H9 (cell line): ENCODE measurements around the gene THBS2. TPM values are rescaled to one million over a fixed set of nuclear protein-coding genes. Genes with fewer than 3 reads are reported as not detected.

ENCODE experiments used
- DNase-seq: peaks from one replicate; pipeline ENCODE4 v3.0.0-alpha.2; 2017
- H2AFZ ChIP-seq: one replicate; pipeline ENCODE4 v1.6.1; 2013; ENCODE audit warnings: mild to moderate bottlenecking, low read length, control low read depth, moderate library complexity
- H2AK5ac ChIP-seq: 2 replicates; pipeline ENCODE4 v1.6.1; 2013; ENCODE audit warnings: low read length, control low read depth, mixed read lengths; ENCODE audit not compliant: insufficient read length
- H2BK120ac ChIP-seq: one replicate; pipeline ENCODE4 v1.6.1; 2013; ENCODE audit warnings: low read depth, mild to moderate bottlenecking, low read length, control low read depth, inconsistent platforms; ENCODE audit not compliant: poor library complexity, severe bottlenecking
- H2BK12ac ChIP-seq: 2 replicates; pipeline ENCODE4 v1.6.1; 2013; ENCODE audit warnings: low read length, control low read depth, mixed read lengths, low read depth; ENCODE audit not compliant: insufficient read length
- H2BK15ac ChIP-seq: 2 replicates; pipeline ENCODE4 v1.6.1; 2013; ENCODE audit warnings: low read depth, low read length, control low read depth
- H2BK20ac ChIP-seq: one replicate; pipeline ENCODE4 v1.6.1; 2013; ENCODE audit warnings: low read depth, mild to moderate bottlenecking, low read length, control low read depth, inconsistent platforms; ENCODE audit not compliant: poor library complexity, severe bottlenecking
- H2BK5ac ChIP-seq: 2 replicates; pipeline ENCODE4 v1.6.1; 2013; ENCODE audit warnings: low read length, control low read depth, mixed read lengths; ENCODE audit not compliant: insufficient read length
- H3K14ac ChIP-seq: 2 replicates; pipeline ENCODE4 v1.6.1; 2013; ENCODE audit warnings: low read length, control low read depth; ENCODE audit not compliant: insufficient read depth
- H3K18ac ChIP-seq: 2 replicates; pipeline ENCODE4 v1.6.1; 2013; ENCODE audit warnings: low read depth, mild to moderate bottlenecking, mixed read lengths, low read length, control low read depth; ENCODE audit not compliant: insufficient read length
- H3K23ac ChIP-seq: 2 replicates; pipeline ENCODE4 v1.6.1; 2013; ENCODE audit warnings: low read length, control low read depth, mixed read lengths, low read depth; ENCODE audit not compliant: insufficient read length
- H3K23me2 ChIP-seq: 2 replicates; pipeline ENCODE4 v1.6.1; 2013; ENCODE audit warnings: low read depth, mild to moderate bottlenecking, mixed read lengths, low read length, control low read depth; ENCODE audit not compliant: insufficient read length, poor library complexity, severe bottlenecking
- H3K27ac ChIP-seq: 2 replicates; pipeline ENCODE4 v1.5.1; 2013; ENCODE audit warnings: low read length, control low read depth, mixed read lengths, low read depth; ENCODE audit not compliant: insufficient read length
- H3K27me3 ChIP-seq: 2 replicates; pipeline ENCODE4 v1.6.1; 2013; ENCODE audit warnings: low read length, control low read depth, inconsistent platforms; ENCODE audit not compliant: insufficient read depth
- H3K4ac ChIP-seq: 2 replicates; pipeline ENCODE4 v1.6.1; 2013; ENCODE audit warnings: low read depth, mild to moderate bottlenecking, control low read depth, inconsistent platforms, low read length, moderate library complexity
- H3K4me1 ChIP-seq: 2 replicates; pipeline ENCODE4 v1.6.1; 2013; ENCODE audit warnings: low read length, control low read depth, inconsistent platforms; ENCODE audit not compliant: insufficient read depth
- H3K4me2 ChIP-seq: 2 replicates; pipeline ENCODE4 v1.6.1; 2013; ENCODE audit warnings: low read length, control low read depth, mixed read lengths; ENCODE audit not compliant: insufficient read length, insufficient read depth
- H3K56ac ChIP-seq: 2 replicates; pipeline ENCODE4 v1.6.1; 2013; ENCODE audit warnings: low read depth, mild to moderate bottlenecking, mixed read lengths, low read length, control low read depth; ENCODE audit not compliant: insufficient read length
- H3K79me1 ChIP-seq: 2 replicates; pipeline ENCODE4 v1.6.1; 2013; ENCODE audit warnings: low read depth, mild to moderate bottlenecking, moderate library complexity, low read length, control low read depth, inconsistent platforms; ENCODE audit not compliant: insufficient read depth, poor library complexity, severe bottlenecking
- H3K79me2 ChIP-seq: 2 replicates; pipeline ENCODE4 v1.6.1; 2013; ENCODE audit warnings: low read length, control low read depth, inconsistent platforms; ENCODE audit not compliant: insufficient read depth
- H3K9ac ChIP-seq: 2 replicates; pipeline ENCODE4 v1.6.1; 2013; ENCODE audit warnings: low read length, control low read depth, mixed read lengths; ENCODE audit not compliant: insufficient read length; ENCODE audit errors: extremely low read depth
- H3K9me3 ChIP-seq: one replicate; pipeline ENCODE4 v1.6.1; 2013; ENCODE audit warnings: low read depth, low read length, inconsistent platforms; ENCODE audit not compliant: control insufficient read depth
- H3T11ph ChIP-seq: one replicate; pipeline ENCODE4 v1.6.1; 2013; ENCODE audit warnings: mild to moderate bottlenecking, low read length, control low read depth, inconsistent platforms
- H4K20me1 ChIP-seq: one replicate; pipeline ENCODE4 v1.6.1; 2013; ENCODE audit not compliant: control insufficient read depth, insufficient read length, insufficient read depth
- H4K5ac ChIP-seq: 2 replicates; pipeline ENCODE4 v1.6.1; 2013; ENCODE audit warnings: low read depth, mild to moderate bottlenecking, mixed read lengths, low read length, control low read depth; ENCODE audit not compliant: insufficient read length
- H4K8ac ChIP-seq: replicated peaks from 2 replicates; pipeline ENCODE4 v1.6.1; 2013; ENCODE audit warnings: low read length, control low read depth, mixed read lengths, low read depth; ENCODE audit not compliant: insufficient read length
- H4K91ac ChIP-seq: 2 replicates; pipeline ENCODE4 v1.6.1; 2013; ENCODE audit warnings: low read depth, mild to moderate bottlenecking, moderate library complexity, mixed read lengths, low read length, control low read depth; ENCODE audit not compliant: insufficient read length
- H3K27ac Mint-ChIP-seq, 3 experiments: 2 replicates in 2 of 3; 3 replicates in 1 of 3; pipeline ENCODE4 v1.8.0; 2020 to 2021; ENCODE audit warnings: mixed read lengths in 3 of 3, mild to moderate bottlenecking in 1 of 3, moderate library complexity in 1 of 3
- H3K27me3 Mint-ChIP-seq: 2 replicates; pipeline ENCODE4 v1.8.0; 2021; ENCODE audit warnings: low read depth, mild to moderate bottlenecking, moderate library complexity, mixed read lengths
- H3K36me3 Mint-ChIP-seq, 3 experiments: 2 replicates in 2 of 3; 3 replicates in 1 of 3; pipeline ENCODE4 v1.8.0; 2020 to 2021; ENCODE audit warnings: low read depth in 3 of 3, mixed read lengths in 3 of 3; ENCODE audit not compliant: insufficient read depth in 1 of 3
- H3K4me1 Mint-ChIP-seq, 2 experiments: 2 replicates each; pipeline ENCODE4 v1.8.0; 2020; ENCODE audit warnings: mixed read lengths in 2 of 2
- H3K4me3 Mint-ChIP-seq, 2 experiments: 2 replicates in 1 of 2; 3 replicates in 1 of 2; pipeline ENCODE4 v1.8.0; 2020 to 2021; ENCODE audit warnings: mild to moderate bottlenecking in 2 of 2, mixed read lengths in 2 of 2, moderate library complexity in 1 of 2
- H3K9me3 Mint-ChIP-seq, 2 experiments: 2 replicates in 1 of 2; 3 replicates in 1 of 2; pipeline ENCODE4 v1.8.0; 2020; ENCODE audit warnings: mild to moderate bottlenecking in 2 of 2, mixed read lengths in 2 of 2, moderate library complexity in 1 of 2
- WGBS: extraction: QIAGEN DNeasy Blood & Tissue Kit; methylation state at CpG from one replicate; pipeline ENCODE4 v1.1.7; 2013; ENCODE audit warnings: missing lambda C conversion rate, low lambda C conversion rate, mixed read lengths; ENCODE audit not compliant: insufficient read length; ENCODE audit errors: extremely low coverage; 5-methylcytosine and 5-hydroxymethylcytosine counted together
- total RNA-seq: library from RNA; stranded (reverse); gene quantifications from 2 replicates; pipeline ENCODE4 v1.2.1, GENCODE V29; 2021
- TF ChIP-seq, protein P1 (sequence below): fragments of 200-600 bp; sonication (generic); conservative IDR thresholded peaks from 3 replicates; pipeline ENCODE4 v1.8.0; 2021; ENCODE audit warnings: antibody characterized with exemption, mild to moderate bottlenecking

Gene THBS2
- total RNA-seq, 1 experiment from 2014 or later, result 14.7 TPM

DNA sequence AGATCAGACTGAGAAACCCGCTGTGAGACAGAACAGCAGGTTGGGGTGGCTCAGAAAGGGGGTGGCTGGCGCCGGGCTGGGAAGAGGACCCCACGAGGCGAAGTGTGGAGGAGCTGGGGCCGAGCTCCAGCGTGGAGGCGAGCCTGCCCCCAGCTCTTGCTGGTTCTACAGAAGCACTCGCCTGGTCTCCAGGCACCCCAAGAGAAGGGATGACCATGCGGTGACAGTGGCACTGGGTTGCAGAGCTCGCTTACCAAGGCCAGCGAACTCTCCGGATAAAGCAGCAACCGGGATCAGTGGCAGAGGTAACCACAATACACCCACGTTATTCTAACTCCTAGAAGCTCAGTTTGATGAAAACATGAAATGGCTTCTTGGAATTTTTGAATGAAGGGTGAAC lies 26.5 kb downstream of the THBS2 start:
- H3K56ac ChIP-seq, result no peak overlapping the region
- no peak overlapping the region for H3K4ac ChIP-seq
- Mint-ChIP-seq H3K4me1 (no peaks in the 10 kb centered on the region), H3K36me3 (peaks cover 47 to 77% (median 51%) of the 10 kb centered on the region in 3 experiments), H3K4me3 (no peak overlapping the region), H3K27ac (no peak overlapping the region), H3K9me3 (peaks cover 3 to 4% of the 10 kb centered on the region in 2 experiments; a peak in 4 of 5 replicates), H3K27me3 (no peaks in the 10 kb centered on the region)
- H3K23me2 ChIP-seq, result no peaks in the 10 kb centered on the region
- H3K9me3 ChIP-seq, result no peaks in the 10 kb centered on the region
- no peak for DNase-seq
- no CpG with 5 or more reads among the region's 15 CpGs for WGBS
- H3K4me1 ChIP-seq, result no peaks in the 10 kb centered on the region
- no peaks in the 10 kb centered on the region for H4K20me1 ChIP-seq
- no peaks in the 10 kb centered on the region for H3K79me2 ChIP-seq
- H3K79me1 ChIP-seq, result no peaks in the 10 kb centered on the region
- no peak overlapping the region for H2BK20ac ChIP-seq
- H3K23ac ChIP-seq, result no peak overlapping the region
- H4K91ac ChIP-seq, result no peak overlapping the region
- H3K18ac ChIP-seq, result no peak overlapping the region
- no peaks in the 10 kb centered on the region for H3K27me3 ChIP-seq
- no peak overlapping the region for H3K27ac ChIP-seq
- H2BK15ac ChIP-seq, result no peak overlapping the region
- H3K14ac ChIP-seq, result no peak overlapping the region
- no peak overlapping the region for H4K5ac ChIP-seq
- H2BK5ac ChIP-seq, result no peak overlapping the region
- no peak overlapping the region for H2BK12ac ChIP-seq
- no peak overlapping the region for H3T11ph ChIP-seq
- H3K9ac ChIP-seq, result no peak overlapping the region
- TF ChIP-seq, protein P1, sequence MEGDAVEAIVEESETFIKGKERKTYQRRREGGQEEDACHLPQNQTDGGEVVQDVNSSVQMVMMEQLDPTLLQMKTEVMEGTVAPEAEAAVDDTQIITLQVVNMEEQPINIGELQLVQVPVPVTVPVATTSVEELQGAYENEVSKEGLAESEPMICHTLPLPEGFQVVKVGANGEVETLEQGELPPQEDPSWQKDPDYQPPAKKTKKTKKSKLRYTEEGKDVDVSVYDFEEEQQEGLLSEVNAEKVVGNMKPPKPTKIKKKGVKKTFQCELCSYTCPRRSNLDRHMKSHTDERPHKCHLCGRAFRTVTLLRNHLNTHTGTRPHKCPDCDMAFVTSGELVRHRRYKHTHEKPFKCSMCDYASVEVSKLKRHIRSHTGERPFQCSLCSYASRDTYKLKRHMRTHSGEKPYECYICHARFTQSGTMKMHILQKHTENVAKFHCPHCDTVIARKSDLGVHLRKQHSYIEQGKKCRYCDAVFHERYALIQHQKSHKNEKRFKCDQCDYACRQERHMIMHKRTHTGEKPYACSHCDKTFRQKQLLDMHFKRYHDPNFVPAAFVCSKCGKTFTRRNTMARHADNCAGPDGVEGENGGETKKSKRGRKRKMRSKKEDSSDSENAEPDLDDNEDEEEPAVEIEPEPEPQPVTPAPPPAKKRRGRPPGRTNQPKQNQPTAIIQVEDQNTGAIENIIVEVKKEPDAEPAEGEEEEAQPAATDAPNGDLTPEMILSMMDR, result no peak
- no peak overlapping the region for H3K4me2 ChIP-seq
- H4K8ac ChIP-seq, result no peak overlapping the region
- H2AFZ ChIP-seq, result no peak overlapping the region
- H2BK120ac ChIP-seq, result no peak overlapping the region
- H2AK5ac ChIP-seq, result no peak overlapping the region
